ENCODE measurements around the gene PSPC1. TPM values are rescaled to one million over a fixed set of nuclear protein-coding genes. Genes with fewer than 3 reads are reported as not detected.

PSPC1 gene
- polyA plus RNA-seq, 1 donor from 2014 or later = 166 TPM

- no peak overlapping the region for H3K9ac ChIP-seq (ENCODE audit: low read length)
- H3K4me2 ChIP-seq (ENCODE audit: low read length) = no peak overlapping the region
- no peaks in the 10 kb centered on the region for H3K9me3 ChIP-seq (ENCODE audit: low read length)
- no peaks in the 10 kb centered on the region for H3K27me3 ChIP-seq (ENCODE audit: insufficient read depth, low read depth, low read length)
- no peaks in the 10 kb centered on the region for H3F3A ChIP-seq (ENCODE audit: insufficient read depth, low read length, poor library complexity, severe bottlenecking)
- no peak overlapping the region for H3K4me3 ChIP-seq (ENCODE audit: low read length)
- TF ChIP-seq EZH2 (IDR thresholded peaks at IDR 0.05; ENCODE audit: borderline replicate concordance, insufficient read depth, low read length, poor library complexity, severe bottlenecking) (no peak), RAD21 (conservative IDR thresholded peaks at IDR 0.05) (no peak), SMC3 (conservative IDR thresholded peaks at IDR 0.05; ENCODE audit: poor library complexity) (no peak), POLR2AphosphoS5 (IDR thresholded peaks at IDR 0.05) (no peak), MXI1 (conservative IDR thresholded peaks at IDR 0.05; ENCODE audit: poor library complexity, severe bottlenecking) (no peak), TAF1 (IDR thresholded peaks at IDR 0.05; ENCODE audit: low read depth) (no peak), CTCF (IDR thresholded peaks at IDR 0.05; ENCODE audit: poor library complexity, severe bottlenecking) (no peak), REST (IDR thresholded peaks at IDR 0.05; ENCODE audit: borderline replicate concordance) (no peak), EP300 (conservative IDR thresholded peaks at IDR 0.05; ENCODE audit: poor library complexity, severe bottlenecking) (no peak)
- no peaks in the 10 kb centered on the region for H3K9me2 ChIP-seq (ENCODE audit: insufficient read depth, low read length)
- no peak overlapping the region for H2AFZ ChIP-seq (ENCODE audit: low read depth, low read length)
- H3K27ac ChIP-seq (ENCODE audit: low read length) = no peak overlapping the region
- H3K36me3 ChIP-seq (ENCODE audit: insufficient read depth, low read length) = peaks cover 5% of the 10 kb centered on the region
- H4K20me1 ChIP-seq (ENCODE audit: insufficient read depth) = no peaks in the 10 kb centered on the region
- H3K79me2 ChIP-seq (replicated peaks; ENCODE audit: insufficient read depth, low read length) = no peaks in the 10 kb centered on the region
These were observed 124.7 kb downstream of the PSPC1 start for GRCh38 chr13:19657872-19658591.

Small RNAs within 50 kb of the gene (small RNA-seq; reads per million reads assigned to genes)
- gene RN7SL166P = 0 to 0.10 (median 0.08) reads per million in 3 experiments

Other genes with a start within 250 kb of the PSPC1 start
- 0.83 and 1.0 TPM in 2 replicates for gene TPTE2, start 221.4 kb downstream of the PSPC1 start, polyA plus RNA-seq
- gene MPHOSPH8, start 149.3 kb downstream of the PSPC1 start, polyA plus RNA-seq = 33.4 and 35.0 TPM in 2 replicates
- 26.1 and 27.1 TPM in 2 replicates for gene ZMYM5, start 80.7 kb upstream of the PSPC1 start, polyA plus RNA-seq
- 81.6 and 92.2 TPM in 2 replicates for gene ZMYM2, start 175.8 kb upstream of the PSPC1 start, polyA plus RNA-seq